Hematopoietic multipotent progenitor cell treated with erythropoietin and hydrocortisone succinate and interleukin-3 and kit ligand, for 8 days (in vitro differentiated cells): ENCODE results near the gene SMARCE1.

Experiments used
- DNase-seq: peaks from one replicate; pipeline ENCODE4 v3.0.0-alpha.2; 2015

The SMARCE1 gene

GRCh38 chr17:40647624-40648383 lies at the start of gene SMARCE1:
Gene SMARCE1, minus strand, starts transcription at chr17:40647818. Its CDS starts 2,016 bp downstream, at chr17:40645802.
- peak; percentile 74 for DNase-seq

GRCh38 chr17:40697297-40697696 lies 49.7 kb upstream of the SMARCE1 start:
- no peak for DNase-seq

GRCh38 chr17:40696651-40697072 lies 49.0 kb upstream of the SMARCE1 start:
- no peak for DNase-seq

- no peak for DNase-seq
Observed at GRCh38 chr17:40695874-40696472, 48.4 kb upstream of the SMARCE1 start.

GRCh38 chr17:40694584-40694983 lies 47.0 kb upstream of the SMARCE1 start:
- no peak for DNase-seq

- no peak for DNase-seq
Observed at GRCh38 chr17:40687106-40687505, 39.5 kb upstream of the SMARCE1 start.

GRCh38 chr17:40686192-40686591 lies 38.6 kb upstream of the SMARCE1 start:
- no peak for DNase-seq

- DNase-seq, result no peak
Observed at GRCh38 chr17:40680998-40681397, 33.4 kb upstream of the SMARCE1 start.

- DNase-seq, result no peak
Observed at GRCh38 chr17:40679523-40679907, 31.9 kb upstream of the SMARCE1 start.

- no peak for DNase-seq
Observed at GRCh38 chr17:40678902-40679522, 31.4 kb upstream of the SMARCE1 start.

- no peak for DNase-seq
Observed at GRCh38 chr17:40675905-40676304, 28.3 kb upstream of the SMARCE1 start.

GRCh38 chr17:40672654-40673053 lies 25.0 kb upstream of the SMARCE1 start:
- no peak for DNase-seq

GRCh38 chr17:40671282-40671681 lies 23.7 kb upstream of the SMARCE1 start:
- DNase-seq, result no peak

GRCh38 chr17:40666331-40666730 lies 18.7 kb upstream of the SMARCE1 start:
- DNase-seq, result no peak

GRCh38 chr17:40664582-40665333 lies 17.1 kb upstream of the SMARCE1 start, which contains the start of gene KRT222:
Gene KRT222, minus strand, starts transcription at chr17:40665177. Its CDS starts 78 bp downstream, at chr17:40665099.
- no peak for DNase-seq

GRCh38 chr17:40663252-40663651 lies 15.6 kb upstream of the SMARCE1 start:
- no peak for DNase-seq

GRCh38 chr17:40659911-40660310 lies 12.3 kb upstream of the SMARCE1 start:
- DNase-seq, result no peak

- no peak for DNase-seq
Observed at GRCh38 chr17:40658396-40658795, 10.8 kb upstream of the SMARCE1 start.

- DNase-seq, result peak; percentile 10
Observed at GRCh38 chr17:40651939-40652338, 4.3 kb upstream of the SMARCE1 start.

- DNase-seq, result no peak
Observed at GRCh38 chr17:40648384-40648968, 858 bp upstream of the SMARCE1 start.

GRCh38 chr17:40646791-40647623 lies 611 bp downstream of the SMARCE1 start:
- peak; percentile 57 for DNase-seq

- no peak for DNase-seq
Observed at GRCh38 chr17:40645943-40646342, 1.7 kb downstream of the SMARCE1 start.
